B cell (primary cell): Measurements from ENCODE around the gene CES3. TPM values are rescaled to one million over a fixed set of nuclear protein-coding genes. Genes with fewer than 3 reads are reported as not detected.

Experiments used
- ATAC-seq: fragments of 200-7000 bp; cut with Tn5 transposase; one replicate; pipeline ENCODE4 v1.10.0; 2021; ENCODE audit warnings: low read depth, mild to moderate bottlenecking, moderate number of reproducible peaks, moderate library complexity
- CTCF ChIA-PET: fragments of 350-600 bp; sonication (Branson Sonifier 250); formaldehyde crosslinking; loops from one replicate; lab custom pipeline; 2021; ENCODE audit warnings: antibody characterized with exemption, inconsistent platforms; lab: Charles Lee
- POLR2A ChIA-PET: fragments of 350-600 bp; sonication (Branson Sonifier 250); formaldehyde crosslinking; loops from one replicate; lab custom pipeline; 2021; ENCODE audit warnings: antibody characterized with exemption; lab: Charles Lee
- DNase-seq: peaks from one replicate; pipeline ENCODE4 v3.0.0; 2013
- H2AFZ ChIP-seq: 2 replicates; pipeline ENCODE4 v1.6.1; 2012; ENCODE audit warnings: mild to moderate bottlenecking, low read depth, low read length; ENCODE audit not compliant: insufficient read depth, poor library complexity, severe bottlenecking
- H3K27ac ChIP-seq, 2 donors: 1 replicate in 1 of 2; 2 replicates in 1 of 2; pipeline ENCODE4 v1.5.1; 2012 to 2013; ENCODE audit warnings: low read length in 2 of 2, mild to moderate bottlenecking in 2 of 2, moderate library complexity in 1 of 2
- H3K27me3 ChIP-seq, 4 experiments: fragments of 200-600 bp in 1 of 4; sonication (generic) in 1 of 4; replicated peaks in 1 of 4; 1 replicate in 2 of 4; 2 replicates in 2 of 4; pipeline versions ENCODE4 v1.6.1 to v1.7.0; 2013 to 2016; ENCODE audit warnings: low read length in 3 of 4, mild to moderate bottlenecking in 2 of 4, mixed read lengths in 1 of 4, moderate library complexity in 1 of 4; ENCODE audit not compliant: insufficient read depth in 4 of 4, control insufficient read depth in 3 of 4; ENCODE audit errors: control extremely low read depth in 1 of 4
- H3K36me3 ChIP-seq, 2 experiments: replicated peaks in 1 of 2; 1 replicate in 1 of 2; 2 replicates in 1 of 2; pipeline versions ENCODE4 v1.6.1 to v1.7.1; 2013; ENCODE audit warnings: low read length in 1 of 2; ENCODE audit not compliant: insufficient read depth in 2 of 2, control insufficient read depth in 1 of 2; ENCODE audit errors: control extremely low read depth in 1 of 2, extremely low read depth in 1 of 2
- H3K4me1 ChIP-seq, 2 donors: fragments of 200-600 bp in 1 of 2; sonication (generic) in 1 of 2; 1 replicate in 1 of 2; 2 replicates in 1 of 2; pipeline versions ENCODE4 v1.5.1 to v1.6.1; 2013 to 2017; ENCODE audit warnings: low read length in 2 of 2; ENCODE audit not compliant: control insufficient read depth in 2 of 2, insufficient read depth in 2 of 2
- H3K4me2 ChIP-seq: replicated peaks from 2 replicates; pipeline ENCODE3; 2012; ENCODE audit warnings: mild to moderate bottlenecking, low read depth, low read length; ENCODE audit not compliant: poor library complexity, severe bottlenecking
- H3K4me3 ChIP-seq, 5 experiments: fragments of 200-600 bp in 1 of 5; sonication (generic) in 1 of 5; 1 replicate in 3 of 5; 2 replicates in 2 of 5; pipeline versions ENCODE4 v1.5.1 to v1.7.0; 2011 to 2016; ENCODE audit warnings: low read length in 4 of 5, mild to moderate bottlenecking in 4 of 5, low read depth in 2 of 5, control low read depth in 1 of 5, moderate library complexity in 1 of 5; ENCODE audit not compliant: insufficient read depth in 1 of 5; ENCODE audit errors: control extremely low read depth in 1 of 5, extremely low read depth in 1 of 5
- H3K79me2 ChIP-seq: fragments of 200-600 bp; sonication (generic); one replicate; pipeline ENCODE4 v1.6.0; 2016; ENCODE audit warnings: low read length; ENCODE audit not compliant: control insufficient read depth, insufficient read depth
- H3K9ac ChIP-seq: fragments of 200-600 bp; sonication (generic); 2 replicates; pipeline ENCODE4 v1.6.1; 2017; ENCODE audit warnings: mild to moderate bottlenecking, low read length, moderate library complexity
- H3K9me3 ChIP-seq, 3 donors: one replicate each; pipeline versions ENCODE4 v1.6.1 to v1.7.1; 2013; ENCODE audit warnings: low read length in 2 of 3; ENCODE audit not compliant: control insufficient read depth in 2 of 3, insufficient read depth in 1 of 3; ENCODE audit errors: control extremely low read depth in 1 of 3
- H4K20me1 ChIP-seq: 2 replicates; pipeline ENCODE4 v1.6.0; 2012; ENCODE audit warnings: mild to moderate bottlenecking, low read length; ENCODE audit not compliant: insufficient read depth, control insufficient read depth, poor library complexity, severe bottlenecking
- H3K27ac Mint-ChIP-seq: one replicate; pipeline ENCODE4 v1.8.0; 2021; ENCODE audit warnings: mixed read lengths
- H3K27me3 Mint-ChIP-seq: one replicate; pipeline ENCODE4 v1.8.0; 2021; ENCODE audit warnings: mixed read lengths
- H3K4me1 Mint-ChIP-seq: one replicate; pipeline ENCODE4 v1.8.0; 2021; ENCODE audit warnings: mixed read lengths
- H3K4me3 Mint-ChIP-seq: one replicate; pipeline ENCODE4 v1.8.0; 2021; ENCODE audit warnings: mixed read lengths
- H3K9me3 Mint-ChIP-seq: one replicate; pipeline ENCODE4 v1.8.0; 2022; ENCODE audit warnings: mixed read lengths; ENCODE audit not compliant: insufficient read depth
- EZH2 ChIP-seq: IDR thresholded peaks from 2 replicates; pipeline ENCODE4 v1.6.1; 2012; ENCODE audit warnings: borderline replicate concordance, low read depth, mild to moderate bottlenecking, moderate library complexity, low read length; ENCODE audit not compliant: insufficient read depth, poor library complexity, severe bottlenecking
- WGBS: methylation state at CpG from one replicate; pipeline ENCODE4 v1.1.5; 2013; ENCODE audit warnings: missing lambda C conversion rate; ENCODE audit not compliant: insufficient coverage; 5-methylcytosine and 5-hydroxymethylcytosine counted together
- intact Hi-C: fragments of 100-400 bp; cut with micrococcal nuclease; formaldehyde crosslinking; loops from one replicate; pipeline ENCODE4 v1.10.0; 2022
- polyA plus RNA-seq: library from polyadenylated mRNA; depleted of rRNA; stranded (reverse); fragments of >200 nt; gene quantifications from 2 replicates; pipeline ENCODE4 v1.2.3, GENCODE V29; 2012
- total RNA-seq, 2 donors: library from RNA; stranded (reverse); fragments of 120-200 nt in 1 of 2; gene quantifications; 1 replicate in 1 of 2; 2 replicates in 1 of 2; pipeline versions ENCODE4 v1.2.3 to v1.2.4, GENCODE V29; 2013 to 2022
- TF ChIP-seq, protein P1 (sequence below): fragments of 200-600 bp; IDR thresholded peaks from one replicate; pipeline ENCODE4 v1.8.0; 2022; ENCODE audit warnings: antibody characterized with exemption, mild to moderate bottlenecking

Gene CES3
- total and polyA plus RNA-seq, 2 donors (not counting 1 experiment from before 2014, with no cell fraction given), result 0.25 to 0.42 TPM

- Histone ChIP-seq H3K79me2 (peaks cover 23% of the 10 kb centered on the region), H2AFZ (no peak overlapping the region), H3K9me3 (no peaks in the 10 kb centered on the region), H3K9ac (no peak overlapping the region), H3K4me2 (no peak overlapping the region), H3K4me3 (no peak overlapping the region), H4K20me1 (peaks cover 14% of the 10 kb centered on the region), H3K4me1 (peaks cover 20 to 27% of the 10 kb centered on the region in 2 donors), H3K36me3 (peaks cover 0 to 40% of the 10 kb centered on the region in 2 experiments), H3K27ac (no peak overlapping the region), H3K27me3 (no peaks in the 10 kb centered on the region)
- Mint-ChIP-seq H3K27ac (peak overlapping the region; percentile 41), H3K27me3 (no peaks in the 10 kb centered on the region), H3K4me1 (peaks cover 41% of the 10 kb centered on the region), H3K4me3 (no peak overlapping the region), H3K9me3 (no peaks in the 10 kb centered on the region)
- 100% methylated on average over 8 of the region's 10 CpGs for WGBS
- DNase-seq, result no peak
- TF ChIP-seq, protein P1, sequence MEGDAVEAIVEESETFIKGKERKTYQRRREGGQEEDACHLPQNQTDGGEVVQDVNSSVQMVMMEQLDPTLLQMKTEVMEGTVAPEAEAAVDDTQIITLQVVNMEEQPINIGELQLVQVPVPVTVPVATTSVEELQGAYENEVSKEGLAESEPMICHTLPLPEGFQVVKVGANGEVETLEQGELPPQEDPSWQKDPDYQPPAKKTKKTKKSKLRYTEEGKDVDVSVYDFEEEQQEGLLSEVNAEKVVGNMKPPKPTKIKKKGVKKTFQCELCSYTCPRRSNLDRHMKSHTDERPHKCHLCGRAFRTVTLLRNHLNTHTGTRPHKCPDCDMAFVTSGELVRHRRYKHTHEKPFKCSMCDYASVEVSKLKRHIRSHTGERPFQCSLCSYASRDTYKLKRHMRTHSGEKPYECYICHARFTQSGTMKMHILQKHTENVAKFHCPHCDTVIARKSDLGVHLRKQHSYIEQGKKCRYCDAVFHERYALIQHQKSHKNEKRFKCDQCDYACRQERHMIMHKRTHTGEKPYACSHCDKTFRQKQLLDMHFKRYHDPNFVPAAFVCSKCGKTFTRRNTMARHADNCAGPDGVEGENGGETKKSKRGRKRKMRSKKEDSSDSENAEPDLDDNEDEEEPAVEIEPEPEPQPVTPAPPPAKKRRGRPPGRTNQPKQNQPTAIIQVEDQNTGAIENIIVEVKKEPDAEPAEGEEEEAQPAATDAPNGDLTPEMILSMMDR, result no peak
- no peak for TF ChIP-seq EZH2
- no peak for ATAC-seq
- intact Hi-C loops, result no loop called here
- ChIA-PET POLR2A (no interaction called here), CTCF (no interaction called here)
Measured at GRCh38 chr16:66937725-66938337, 23.2 kb upstream of the CES3 start.

DNA sequence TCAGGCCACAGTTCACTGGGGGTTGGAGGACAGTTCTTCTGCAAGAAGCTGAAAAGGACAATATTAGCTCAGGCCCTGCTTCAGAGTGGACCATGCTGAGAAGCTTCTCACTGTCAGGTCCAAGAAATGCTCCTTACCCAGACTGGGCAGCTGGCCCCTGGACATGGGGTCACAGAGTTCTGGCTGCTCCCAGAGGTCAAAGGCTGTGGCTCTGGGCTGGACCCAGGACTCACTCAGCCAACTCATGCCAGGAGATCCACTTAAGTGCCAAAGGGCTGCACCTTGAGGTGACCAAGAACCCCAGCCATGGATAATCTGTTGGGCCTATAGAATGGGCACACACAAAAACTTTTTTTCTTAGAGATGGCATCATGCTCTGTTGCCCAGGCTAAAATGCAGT, 21.7 kb upstream of the CES3 start:
- no peak for TF ChIP-seq EZH2
- TF ChIP-seq, protein P1, result no peak
- Histone ChIP-seq H3K27me3 (no peaks in the 10 kb centered on the region), H3K9ac (no peak overlapping the region), H3K79me2 (peaks cover 9% of the 10 kb centered on the region), H2AFZ (no peak overlapping the region), H3K4me2 (no peak overlapping the region), H3K4me1 (peaks cover 11 to 16% of the 10 kb centered on the region in 2 donors), H3K9me3 (no peaks in the 10 kb centered on the region), H4K20me1 (peaks cover 14% of the 10 kb centered on the region), H3K27ac (no peak overlapping the region), H3K36me3 (peaks cover 0 to 46% of the 10 kb centered on the region in 2 experiments), H3K4me3 (no peak overlapping the region)
- ATAC-seq (no peak), DNase-seq (no peak)
- H3K27ac Mint-ChIP-seq, result no peak overlapping the region
- intact Hi-C loops, result no loop called here
- no peaks in the 10 kb centered on the region for H3K27me3 Mint-ChIP-seq
- H3K9me3 Mint-ChIP-seq, result no peaks in the 10 kb centered on the region
- ChIA-PET CTCF (interaction anchor here (1.0 kb wide), 1 partner anchor 8 kb away, joined by 3 read pairs; no protein-coding TSS in a partner anchor), POLR2A (interaction anchor here (0.5 kb wide), 1 partner anchor 473 kb away, joined by 3 read pairs; no protein-coding TSS in a partner anchor)
- H3K4me1 Mint-ChIP-seq, result peaks cover 25% of the 10 kb centered on the region
- H3K4me3 Mint-ChIP-seq, result no peak overlapping the region
